Thymus (tissue), 11 donors: ENCODE results near the gene EBF4. TPM values are rescaled to one million over a fixed set of nuclear protein-coding genes. Genes with fewer than 3 reads are reported as not detected.

Source experiments
- DNase-seq, 9 donors: peaks; one replicate each; pipeline ENCODE4 v3.0.0-alpha.2; 2013; ENCODE audit warnings: low spot score in 9 of 9, low read depth in 6 of 9, missing footprints in 1 of 9
- H3K27ac ChIP-seq, 2 donors: one replicate each; pipeline ENCODE4 v1.5.1; 2013; ENCODE audit warnings: control low read depth in 1 of 2, low read depth in 1 of 2, low read length in 1 of 2, mild to moderate bottlenecking in 1 of 2, moderate library complexity in 1 of 2
- H3K27me3 ChIP-seq, 2 donors: one replicate each; pipeline ENCODE4 v1.5.1; 2013; ENCODE audit warnings: low read length in 1 of 2; ENCODE audit not compliant: control insufficient read depth in 2 of 2, insufficient read depth in 1 of 2
- H3K36me3 ChIP-seq, 2 donors: one replicate each; pipeline ENCODE4 v1.5.1; 2013; ENCODE audit warnings: low read length in 1 of 2, mild to moderate bottlenecking in 1 of 2, moderate library complexity in 1 of 2; ENCODE audit not compliant: control insufficient read depth in 2 of 2, insufficient read depth in 2 of 2
- H3K4me1 ChIP-seq, 2 donors: one replicate each; pipeline ENCODE4 v1.5.1; 2013; ENCODE audit warnings: low read length in 2 of 2; ENCODE audit not compliant: control insufficient read depth in 2 of 2, insufficient read depth in 2 of 2
- H3K4me3 ChIP-seq, 2 donors: one replicate each; pipeline ENCODE4 v1.5.1; 2013; ENCODE audit warnings: low read length in 2 of 2, control low read depth in 1 of 2, mild to moderate bottlenecking in 1 of 2
- H3K9me3 ChIP-seq, 2 donors: one replicate each; pipeline ENCODE4 v1.5.1; 2013; ENCODE audit warnings: low read length in 1 of 2, mild to moderate bottlenecking in 1 of 2; ENCODE audit not compliant: control insufficient read depth in 2 of 2, insufficient read depth in 1 of 2
- WGBS: extraction: QIAGEN DNeasy Blood & Tissue Kit; methylation state at CpG from one replicate; pipeline ENCODE4 v1.1.7; 2013; 5-methylcytosine and 5-hydroxymethylcytosine counted together
- polyA plus RNA-seq: library from polyadenylated mRNA; stranded (reverse); fragments of 200-250 nt; gene quantifications from one replicate; pipeline ENCODE4 v1.2.3, GENCODE V29; 2013
- total RNA-seq: library from RNA; stranded (reverse); fragments of 120-200 nt; gene quantifications from one replicate; pipeline ENCODE4 v1.2.4, GENCODE V29; 2013
- donor health status: healthy.

The EBF4 gene
- total and polyA plus RNA-seq, 2 donors = 2.9 to 9.9 TPM

DNA sequence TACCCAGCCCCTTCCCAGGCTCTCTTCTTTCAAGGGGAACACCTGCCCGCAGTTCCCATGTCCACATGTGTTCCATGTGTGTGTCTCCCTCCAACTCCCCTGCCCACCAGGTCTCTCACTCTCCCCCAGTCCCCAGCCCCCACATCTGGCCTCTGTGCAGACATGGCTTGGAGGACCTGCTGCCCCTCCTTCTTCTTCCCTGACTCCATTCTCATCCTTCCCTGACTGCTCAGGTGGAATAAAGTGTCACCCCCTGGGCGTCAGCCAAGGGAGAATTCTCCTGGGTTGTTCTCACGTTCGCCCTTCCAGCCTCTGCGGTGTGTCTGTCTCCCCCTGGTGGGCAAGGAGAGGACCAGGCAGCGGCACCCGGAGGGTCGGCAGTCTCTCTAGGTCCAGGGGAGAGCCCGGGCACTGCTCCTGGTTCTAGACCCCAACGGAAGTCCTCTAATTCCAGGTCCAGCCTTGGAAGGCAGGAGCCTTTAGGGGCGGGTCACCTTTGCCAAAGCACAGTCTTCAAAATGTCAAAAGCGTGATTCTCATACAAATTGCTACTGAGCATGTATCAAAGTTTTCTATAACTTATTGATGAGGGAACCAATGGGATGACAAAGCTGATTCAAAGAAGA lies 50.5 kb downstream of the EBF4 start:
- Histone ChIP-seq H3K27me3 (peaks cover 4 to 58% of the 10 kb centered on the region in 2 donors), H3K9me3 (no peaks in the 10 kb centered on the region), H3K4me1 (peaks cover 0 to 2% of the 10 kb centered on the region in 2 donors), H3K4me3 (no peak overlapping the region), H3K36me3 (no peaks in the 10 kb centered on the region), H3K27ac (no peak overlapping the region)
- DNase-seq = peak in 7 of 9 donors; percentile 33 to 73 (median 53)
- WGBS = 11% methylated on average over 12 of the region's 12 CpGs

DNA sequence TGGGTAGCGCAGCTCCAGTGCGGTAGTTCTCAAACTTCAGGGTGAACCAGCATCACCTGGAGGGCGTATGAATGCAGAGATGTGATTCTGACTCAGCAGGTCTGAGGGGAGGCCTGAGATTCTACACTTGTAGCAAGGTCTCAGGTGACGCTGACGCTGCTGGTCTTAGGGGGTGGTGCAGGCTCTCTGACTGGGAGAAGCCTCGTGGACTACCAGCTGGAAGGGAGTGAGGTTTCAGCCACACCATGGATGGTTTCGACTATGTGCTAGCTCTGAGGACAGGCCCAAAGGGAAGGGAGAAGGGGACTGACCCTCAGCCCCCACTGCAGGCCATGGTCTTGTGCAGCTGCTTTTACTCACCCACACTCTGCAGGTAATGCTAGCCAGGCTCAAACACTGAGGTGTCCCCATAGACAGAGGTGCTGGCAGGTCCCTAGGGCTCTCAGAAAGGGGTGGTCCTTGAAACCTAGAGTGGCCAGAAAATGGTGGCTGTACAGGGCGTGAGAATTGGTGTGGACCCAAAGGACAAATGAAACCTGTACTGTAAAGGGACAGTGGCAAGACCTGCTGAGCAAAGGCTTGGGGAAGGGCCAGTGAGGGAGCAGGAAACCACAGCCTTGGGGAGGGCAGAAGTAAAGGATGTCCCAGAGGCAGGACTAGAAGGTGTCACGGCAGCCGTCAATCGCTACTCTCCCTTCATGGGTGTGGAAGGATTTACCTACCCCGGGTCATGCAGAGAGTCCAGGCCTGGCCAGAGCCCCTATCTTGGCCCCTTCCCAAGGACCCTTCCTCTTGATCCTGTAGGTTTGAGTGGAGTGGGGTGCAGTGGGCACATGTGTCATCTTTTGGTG lies 52.7 kb downstream of the EBF4 start:
- no peaks in the 10 kb centered on the region for H3K36me3 ChIP-seq
- H3K4me1 ChIP-seq = peaks cover 0 to 2% of the 10 kb centered on the region in 2 donors
- peaks cover 0 to 1% of the 10 kb centered on the region in 2 donors for H3K9me3 ChIP-seq
- no peak overlapping the region for H3K4me3 ChIP-seq
- DNase-seq = no peak
- 79% methylated on average over 12 of the region's 12 CpGs for WGBS
- peaks cover 21 to 75% of the 10 kb centered on the region in 2 donors for H3K27me3 ChIP-seq
- no peak overlapping the region for H3K27ac ChIP-seq

DNA sequence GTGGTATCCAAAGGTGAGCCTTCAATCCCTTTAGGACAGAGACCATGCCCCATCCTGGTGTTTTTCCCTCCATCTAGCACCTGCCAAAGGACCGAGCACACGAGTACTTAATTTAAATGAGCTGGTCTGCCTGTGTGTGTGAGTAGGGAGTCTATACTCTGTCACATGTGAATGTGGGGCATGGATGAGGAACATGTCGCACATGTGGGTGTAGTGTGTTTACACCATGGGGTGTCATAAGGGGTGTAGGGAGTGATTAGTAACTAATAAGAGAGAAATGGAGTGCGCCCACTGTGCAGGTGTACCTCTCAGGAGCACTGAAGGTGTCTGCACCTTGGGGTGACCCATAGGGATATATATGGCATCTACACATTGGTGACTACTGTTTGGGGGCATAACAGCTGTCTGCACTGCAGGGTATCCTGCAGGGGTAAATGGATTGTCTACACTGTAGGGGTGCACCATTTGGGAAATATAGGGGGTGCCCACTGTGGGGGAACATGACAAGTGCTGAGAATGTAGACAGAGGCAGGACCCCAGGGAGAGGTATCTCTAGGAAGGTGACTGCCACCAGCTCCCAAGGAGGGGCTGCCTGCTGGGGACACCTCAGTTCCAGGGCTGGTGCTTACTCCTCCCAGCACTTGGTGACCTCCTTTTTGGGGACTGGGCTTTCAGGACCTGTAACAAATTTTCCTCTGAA lies 53.5 kb downstream of the EBF4 start:
- no peak overlapping the region for H3K27ac ChIP-seq
- peaks cover 0 to 1% of the 10 kb centered on the region in 2 donors for H3K9me3 ChIP-seq
- H3K36me3 ChIP-seq = no peaks in the 10 kb centered on the region
- peaks cover 0 to 2% of the 10 kb centered on the region in 2 donors for H3K4me1 ChIP-seq
- peaks cover 29 to 80% of the 10 kb centered on the region in 2 donors for H3K27me3 ChIP-seq
- DNase-seq = no peak
- no peak overlapping the region for H3K4me3 ChIP-seq
- 94% methylated on average over 4 of the region's 4 CpGs for WGBS

DNA sequence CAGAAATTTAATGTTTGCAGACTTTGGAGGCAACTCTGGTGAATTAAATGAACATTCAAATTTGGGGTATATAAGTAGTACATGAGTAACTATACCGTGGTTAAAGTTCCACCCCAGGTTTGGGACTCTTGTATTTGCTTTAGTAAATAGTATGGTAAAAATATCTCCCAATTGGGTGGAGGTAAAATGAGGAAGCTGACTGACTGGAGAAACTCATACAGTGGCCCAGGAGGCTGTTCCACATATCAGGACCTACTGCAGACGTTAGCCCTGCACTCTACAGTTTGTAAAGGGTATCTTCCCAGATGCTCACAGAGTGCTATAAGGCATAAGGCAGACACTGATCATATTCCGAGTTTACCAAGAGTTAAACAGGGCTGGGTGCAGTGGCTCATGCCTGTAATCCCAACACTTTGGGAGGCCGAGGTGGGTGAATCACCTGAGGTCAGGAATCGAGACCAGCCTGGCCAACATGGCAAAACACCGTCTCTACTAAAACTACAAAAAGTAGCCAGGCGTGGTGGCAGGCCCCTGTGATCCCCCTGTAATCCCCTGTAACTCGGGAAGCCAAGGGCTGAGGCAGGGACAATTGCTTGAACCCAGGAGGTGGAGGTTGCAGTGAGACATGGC lies 54.2 kb downstream of the EBF4 start:
- Histone ChIP-seq H3K4me3 (no peak overlapping the region), H3K27ac (no peak overlapping the region), H3K27me3 (peaks cover 34 to 87% of the 10 kb centered on the region in 2 donors), H3K9me3 (peaks cover 0 to 1% of the 10 kb centered on the region in 2 donors), H3K36me3 (no peaks in the 10 kb centered on the region), H3K4me1 (peaks cover 3 to 4% of the 10 kb centered on the region in 2 donors)
- DNase-seq = no peak
- 73% methylated on average over 8 of the region's 8 CpGs for WGBS

DNA sequence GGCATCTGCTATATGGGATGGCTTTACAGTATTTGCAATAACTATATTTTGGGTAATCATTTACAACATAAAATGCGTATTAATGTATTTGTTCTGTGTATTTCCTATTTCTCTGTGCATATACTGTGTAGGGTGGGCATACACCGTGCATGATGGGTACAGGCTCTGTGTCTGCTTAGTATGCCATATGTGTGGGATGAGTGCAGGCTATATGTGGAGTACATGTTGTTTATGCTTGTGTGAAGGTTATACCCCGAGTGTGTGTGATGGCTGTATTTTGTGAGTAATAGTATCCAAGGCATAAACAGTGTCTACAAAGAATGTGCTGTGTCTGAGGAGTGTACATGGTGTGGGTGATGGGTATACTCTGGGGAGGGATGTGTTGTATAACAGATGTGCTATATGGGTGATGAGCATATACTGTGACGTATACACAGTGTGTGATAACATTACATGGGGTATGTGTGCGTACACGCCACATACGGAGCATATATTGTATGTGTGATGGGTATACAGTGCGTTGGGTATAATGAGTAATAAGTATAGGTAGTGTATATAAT lies 55.2 kb downstream of the EBF4 start:
- peaks cover 42 to 87% of the 10 kb centered on the region in 2 donors for H3K27me3 ChIP-seq
- H3K27ac ChIP-seq = no peak overlapping the region
- no peak for DNase-seq
- WGBS = 97% methylated on average over 8 of the region's 8 CpGs
- H3K36me3 ChIP-seq = no peaks in the 10 kb centered on the region
- H3K4me1 ChIP-seq = peaks cover 6 to 11% of the 10 kb centered on the region in 2 donors
- peaks cover 0 to 1% of the 10 kb centered on the region in 2 donors for H3K9me3 ChIP-seq
- no peak overlapping the region for H3K4me3 ChIP-seq

DNA sequence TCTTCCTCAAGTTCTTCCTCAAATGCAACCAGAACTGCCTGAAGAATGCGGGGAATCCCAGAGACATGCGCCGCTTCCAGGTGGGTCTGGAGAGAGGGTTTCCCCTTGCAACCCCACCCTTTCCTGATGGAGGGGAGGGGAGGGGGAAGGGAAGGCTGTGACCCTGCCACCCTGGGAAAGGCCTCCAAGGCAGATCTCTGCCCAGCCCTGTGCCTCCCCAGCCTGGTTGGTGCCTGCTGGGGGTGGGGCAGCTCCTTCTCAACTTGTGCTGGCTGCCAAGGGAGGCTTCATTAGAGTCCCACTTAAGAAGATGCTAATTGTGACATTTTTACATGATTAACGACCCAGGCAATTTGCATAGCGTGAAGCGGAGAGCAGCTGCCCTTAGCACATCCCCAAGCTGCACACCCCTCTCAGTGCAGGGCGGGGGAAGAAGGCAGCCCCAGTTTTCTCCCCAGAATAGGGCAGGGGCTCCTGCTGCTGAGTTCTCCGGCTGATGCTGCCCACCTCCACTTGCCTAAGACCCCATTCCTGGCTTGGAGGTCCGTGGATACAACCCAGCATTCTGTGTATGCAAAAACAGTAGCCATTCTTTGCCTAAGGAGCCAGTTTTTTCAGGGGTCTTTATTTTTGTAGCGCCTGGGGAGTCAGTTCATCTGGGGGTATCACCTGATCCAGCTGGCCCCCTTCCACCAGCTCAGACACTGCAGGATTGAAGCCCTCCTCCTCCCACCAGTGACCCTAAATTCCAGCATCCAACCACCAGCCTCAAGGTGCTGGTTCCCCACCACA lies 56.2 kb downstream of the EBF4 start:
- Histone ChIP-seq H3K27ac (no peak overlapping the region), H3K36me3 (no peaks in the 10 kb centered on the region), H3K4me3 (no peak overlapping the region), H3K27me3 (peaks cover 45 to 90% of the 10 kb centered on the region in 2 donors), H3K4me1 (peaks cover 10 to 11% of the 10 kb centered on the region in 2 donors), H3K9me3 (peaks cover 0 to 1% of the 10 kb centered on the region in 2 donors)
- no peak for DNase-seq
- 88% methylated on average over 10 of the region's 10 CpGs for WGBS

DNA sequence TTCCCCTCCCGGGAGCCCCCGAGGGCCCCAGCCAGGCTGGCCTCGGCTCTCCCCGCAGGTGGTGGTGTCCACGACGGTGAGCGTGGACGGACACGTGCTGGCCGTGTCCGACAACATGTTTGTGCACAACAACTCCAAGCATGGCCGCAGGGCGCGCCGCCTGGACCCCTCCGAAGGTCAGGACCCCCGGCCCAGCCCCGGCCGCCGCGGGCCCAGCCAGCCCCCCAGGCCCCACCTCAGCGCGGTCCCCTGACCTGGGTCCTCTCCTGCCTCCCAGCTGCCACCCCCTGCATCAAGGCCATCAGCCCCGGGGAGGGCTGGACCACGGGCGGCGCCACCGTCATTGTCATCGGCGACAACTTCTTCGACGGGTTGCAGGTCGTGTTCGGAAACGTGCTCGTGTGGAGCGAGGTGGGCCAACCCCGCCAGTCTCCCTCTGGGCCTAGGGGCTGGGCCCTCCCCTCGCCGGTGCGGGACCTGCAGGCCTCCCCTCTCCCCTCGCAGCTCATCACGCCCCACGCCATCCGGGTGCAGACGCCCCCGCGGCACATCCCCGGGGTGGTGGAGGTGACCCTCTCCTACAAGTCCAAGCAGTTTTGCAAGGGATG lies 56.9 kb downstream of the EBF4 start:
- Histone ChIP-seq H3K4me3 (no peak overlapping the region), H3K27me3 (peaks cover 49 to 96% of the 10 kb centered on the region in 2 donors), H3K36me3 (no peaks in the 10 kb centered on the region), H3K27ac (no peak overlapping the region), H3K9me3 (peaks cover 0 to 1% of the 10 kb centered on the region in 2 donors), H3K4me1 (peaks cover 10 to 11% of the 10 kb centered on the region in 2 donors)
- 53% methylated on average over 49 of the region's 49 CpGs for WGBS
- DNase-seq = no peak
